A549 treated with AZD9567 at 1 μM for 4 hours (cell line): Measurements from ENCODE around the gene RBKS. TPM values are rescaled to one million over a fixed set of nuclear protein-coding genes. Genes with fewer than 3 reads are reported as not detected.

Experiments used
- total RNA-seq: library from RNA; stranded (reverse); fragments of 200-300 nt; extraction: Qiagen RNA extraction; gene quantifications from 5 replicates; pipeline ENCODE4 v1.2.3, GENCODE V29; 2022; ENCODE audit not compliant: insufficient read depth

RBKS gene
- 6.5 to 9.0 TPM (median 8.0 TPM) in 5 replicates for total RNA-seq

DNA sequence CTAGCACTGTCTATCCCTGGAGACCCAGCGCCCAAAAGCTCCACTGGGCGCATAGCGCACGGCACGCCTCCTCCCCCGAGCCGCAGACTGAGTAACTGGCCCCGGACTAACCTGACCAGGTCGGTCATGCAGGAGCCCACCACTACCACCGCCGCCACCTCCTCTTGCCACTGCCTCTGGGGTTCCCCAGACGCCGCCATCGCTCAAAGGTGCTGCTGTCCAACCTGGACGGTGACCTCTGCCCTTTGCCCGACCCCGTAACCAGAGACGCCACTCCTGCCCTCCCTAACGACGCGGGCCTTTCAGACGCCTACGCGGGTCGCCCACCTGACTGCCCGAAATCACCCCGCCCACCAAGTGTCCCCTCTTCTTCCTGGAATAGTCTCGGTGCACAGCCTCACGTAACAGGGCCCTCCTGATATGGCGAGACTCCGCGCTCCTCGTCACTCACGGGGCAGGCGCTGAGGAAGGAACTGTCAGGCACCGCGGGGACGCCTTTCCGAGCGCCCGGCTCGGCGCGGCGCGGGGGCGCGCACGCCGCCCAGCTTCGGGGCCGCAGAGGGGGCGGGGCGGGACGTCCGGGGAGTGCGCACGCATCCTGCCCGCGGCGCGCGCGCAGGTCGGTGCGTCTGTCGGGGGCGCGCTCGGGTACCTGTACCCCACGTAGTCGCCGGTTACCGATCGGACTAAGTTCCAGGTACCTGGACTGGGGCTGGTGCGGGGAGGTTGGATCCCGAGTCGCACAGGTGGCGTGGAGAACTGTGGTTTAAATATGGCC lies at the start of gene RBKS, which contains the start of gene BABAM2:
RBKS (minus strand) TSS at position 242 of the 778 bp plus-strand sequence; CDS start at position 200, 42 bp downstream.
BABAM2 (plus strand) TSS at position 584 of the 778 bp plus-strand sequence. CDS start 3,828 bp downstream, outside the sequence.

GRCh38 chr2:27771548-27772335 lies 118.4 kb downstream of the RBKS start, which contains the start of gene MRPL33:
TSS of gene MRPL33 (plus strand) at chr2:27771719. CDS start at chr2:27771778, 59 bp downstream.

Other genes starting within 250 kb of the RBKS start
- gene SUPT7L, start 226.8 kb downstream of the RBKS start, total RNA-seq, result 27.5 to 31.9 TPM (median 31.6 TPM) in 5 replicates
- 19.9 to 29.3 TPM (median 26.1 TPM) in 5 replicates for gene SLC4A1AP, start 226.5 kb downstream of the RBKS start, total RNA-seq
- 321 to 381 TPM (median 323 TPM) in 5 replicates for gene MRPL33, start 118.7 kb downstream of the RBKS start, total RNA-seq
- 43.1 to 67.3 TPM (median 46.4 TPM) in 5 replicates for gene BABAM2, start 342 bp upstream of the RBKS start, total RNA-seq